IPS-18c (cell line): ENCODE data around the gene MIGA1.
"Not testable (repeated sequence)": the region's sequence is repeated elsewhere in the genome, so short reads cannot be mapped to it uniquely, and the experiment has no call there.

Source experiments
- H3K4me3 ChIP-seq: 2 replicates; pipeline ENCODE4 v1.7.0; 2013; ENCODE audit warnings: low read depth, mild to moderate bottlenecking, low read length, moderate library complexity; ENCODE audit not compliant: insufficient read depth
- H3K9me3 ChIP-seq: one replicate; pipeline ENCODE4 v1.6.1; 2013; ENCODE audit warnings: mild to moderate bottlenecking, low read length, moderate library complexity; ENCODE audit not compliant: control insufficient read depth, insufficient read depth

The MIGA1 gene

GRCh38 chr1:77779529-77780281, at the start of gene MIGA1:
Gene MIGA1, plus strand, starts transcription at chr1:77779649. Its CDS starts 3,604 bp downstream, at chr1:77783253.
- Histone ChIP-seq H3K9me3 (no peaks in the 10 kb centered on the region), H3K4me3 (peak within 1 kb of the TSS; percentile 96)

- Histone ChIP-seq H3K9me3 (no peaks in the 10 kb centered on the region), H3K4me3 (no peak overlapping the region)
Observed at GRCh38 chr1:77732090-77732489, 47.4 kb upstream of the MIGA1 start.

GRCh38 chr1:77739235-77739634, 40.2 kb upstream of the MIGA1 start:
- H3K4me3 ChIP-seq, result no peak overlapping the region
- H3K9me3 ChIP-seq, result no peaks in the 10 kb centered on the region

GRCh38 chr1:77741316-77741715, 38.1 kb upstream of the MIGA1 start:
- Histone ChIP-seq H3K4me3 (no peak overlapping the region), H3K9me3 (no peaks in the 10 kb centered on the region)

GRCh38 chr1:77742011-77742555, 37.4 kb upstream of the MIGA1 start:
- no peaks in the 10 kb centered on the region for H3K9me3 ChIP-seq
- H3K4me3 ChIP-seq, result no peak overlapping the region

- Histone ChIP-seq H3K9me3 (no peaks in the 10 kb centered on the region), H3K4me3 (no peak overlapping the region)
Observed at GRCh38 chr1:77744576-77744975, 34.9 kb upstream of the MIGA1 start.

GRCh38 chr1:77749489-77749888, 30.0 kb upstream of the MIGA1 start:
- H3K4me3 ChIP-seq, H3K9me3 ChIP-seq: not testable (repeated sequence)

- H3K9me3 ChIP-seq, result no peaks in the 10 kb centered on the region
- no peak overlapping the region for H3K4me3 ChIP-seq
Observed at GRCh38 chr1:77756052-77756754, 23.2 kb upstream of the MIGA1 start.

- Histone ChIP-seq H3K4me3 (no peak overlapping the region), H3K9me3 (no peaks in the 10 kb centered on the region)
Observed at GRCh38 chr1:77757066-77757584, 22.3 kb upstream of the MIGA1 start.

- Histone ChIP-seq H3K9me3 (no peaks in the 10 kb centered on the region), H3K4me3 (no peak overlapping the region)
Observed at GRCh38 chr1:77757603-77758002, 21.8 kb upstream of the MIGA1 start.

GRCh38 chr1:77759071-77760028, 20.1 kb upstream of the MIGA1 start, which contains the start of gene USP33:
Gene USP33, minus strand, starts transcription at chr1:77759852. Its CDS starts 18,155 bp downstream, at chr1:77741697.
- Histone ChIP-seq H3K4me3 (peak within 1 kb of the TSS; percentile 93), H3K9me3 (no peaks in the 10 kb centered on the region)

GRCh38 chr1:77762072-77762476, 17.4 kb upstream of the MIGA1 start:
- Histone ChIP-seq H3K4me3 (no peak overlapping the region), H3K9me3 (no peaks in the 10 kb centered on the region)

- no peaks in the 10 kb centered on the region for H3K9me3 ChIP-seq
- H3K4me3 ChIP-seq, result no peak overlapping the region
Observed at GRCh38 chr1:77768006-77768405, 11.4 kb upstream of the MIGA1 start.

GRCh38 chr1:77776007-77776700, 3.3 kb upstream of the MIGA1 start:
- no peaks in the 10 kb centered on the region for H3K9me3 ChIP-seq

GRCh38 chr1:77781683-77782082, 2.2 kb downstream of the MIGA1 start:
- Histone ChIP-seq H3K4me3 (no peak overlapping the region), H3K9me3 (no peaks in the 10 kb centered on the region)

More at GRCh38 chr1:77776007-77776700, 3.3 kb upstream of the MIGA1 start:
- H3K4me3 ChIP-seq, result no peak overlapping the region

GRCh38 chr1:77783141-77783540, 3.7 kb downstream of the MIGA1 start:
- Histone ChIP-seq H3K9me3 (peaks cover 2% of the 10 kb centered on the region), H3K4me3 (no peak overlapping the region)
